CD4-positive, alpha-beta T cell (primary cell): ENCODE measurements around the gene CCM2L. TPM values are rescaled to one million over a fixed set of nuclear protein-coding genes. Genes with fewer than 3 reads are reported as not detected.

Experiments
- ATAC-seq: fragments of 200-7000 bp; cut with Tn5 transposase; one replicate; pipeline ENCODE4 v1.10.0; 2022; ENCODE audit warnings: mild to moderate bottlenecking; ENCODE audit not compliant: poor library complexity
- CTCF ChIA-PET: fragments of 350-600 bp; sonication (Branson Sonifier 250); formaldehyde crosslinking; loops from one replicate; lab custom pipeline; 2021; ENCODE audit warnings: antibody characterized with exemption, inconsistent platforms; lab: Charles Lee
- POLR2A ChIA-PET: fragments of 350-600 bp; sonication (Branson Sonifier 250); formaldehyde crosslinking; loops from one replicate; lab custom pipeline; 2021; ENCODE audit warnings: antibody characterized with exemption, inconsistent platforms; lab: Charles Lee
- DNase-seq, 14 experiments: peaks; one replicate each; pipeline ENCODE4 v3.0.0-alpha.2; 2013 to 2020; ENCODE audit warnings: mixed read lengths in 2 of 14
- H3K27ac ChIP-seq, 2 donors: one replicate each; pipeline versions ENCODE4 v1.5.1 to v1.7.0; 2013; ENCODE audit warnings: low read length in 2 of 2, low read depth in 1 of 2, mild to moderate bottlenecking in 1 of 2
- H3K27me3 ChIP-seq, 2 experiments: 1 replicate in 1 of 2; 2 replicates in 1 of 2; pipeline versions ENCODE4 v1.6.1 to v1.7.0; 2013; ENCODE audit warnings: low read length in 2 of 2, control low read depth in 1 of 2, mild to moderate bottlenecking in 1 of 2, moderate library complexity in 1 of 2; ENCODE audit not compliant: insufficient read depth in 2 of 2, control insufficient read depth in 1 of 2
- H3K36me3 ChIP-seq: one replicate; pipeline ENCODE4 v1.6.1; 2013; ENCODE audit warnings: low read length, control low read depth; ENCODE audit not compliant: insufficient read depth
- H3K4me1 ChIP-seq: one replicate; pipeline ENCODE4 v1.6.1; 2013; ENCODE audit warnings: low read length, control low read depth; ENCODE audit not compliant: insufficient read depth
- H3K4me3 ChIP-seq: one replicate; pipeline ENCODE4 v1.5.1; 2013; ENCODE audit warnings: mild to moderate bottlenecking, low read length, moderate library complexity
- H3K9me3 ChIP-seq, 2 experiments: 1 replicate in 1 of 2; 2 replicates in 1 of 2; pipeline versions ENCODE4 v1.6.1 to v1.7.0; 2013; ENCODE audit warnings: low read length in 2 of 2, mild to moderate bottlenecking in 2 of 2, control low read depth in 1 of 2, moderate library complexity in 1 of 2; ENCODE audit not compliant: control insufficient read depth in 1 of 2, insufficient read depth in 1 of 2
- H3K27ac Mint-ChIP-seq: one replicate; pipeline ENCODE4 v1.8.0; 2020; ENCODE audit warnings: mixed read lengths
- H3K27me3 Mint-ChIP-seq: one replicate; pipeline ENCODE4 v1.8.0; 2021; ENCODE audit warnings: mixed read lengths
- H3K36me3 Mint-ChIP-seq: one replicate; pipeline ENCODE4 v1.8.0; 2021; ENCODE audit warnings: low read depth, mixed read lengths
- H3K4me1 Mint-ChIP-seq: one replicate; pipeline ENCODE4 v1.8.0; 2021; ENCODE audit warnings: low read depth, mixed read lengths
- H3K4me3 Mint-ChIP-seq: one replicate; pipeline ENCODE4 v1.8.0; 2020; ENCODE audit warnings: mild to moderate bottlenecking, mixed read lengths
- H3K9me3 Mint-ChIP-seq: one replicate; pipeline ENCODE4 v1.8.0; 2020; ENCODE audit warnings: mixed read lengths
- intact Hi-C, 2 experiments: fragments of 100-400 bp; cut with DNase I in 1 of 2; cut with micrococcal nuclease in 1 of 2; formaldehyde crosslinking; loops; one replicate each; pipeline versions ENCODE4 v1.15.1 to v1.9.0; 2023 to 2025; cut with DNase I, micrococcal nuclease
- total RNA-seq, 174 experiments: library from RNA in 2 of 174; stranded (reverse) in 2 of 174; gene quantifications; one replicate each; pipeline ENCODE4 v1.2.3 and lab custom pipeline; 2021 to 2026
- TF ChIP-seq, protein P1 (sequence below): fragments of 200-600 bp; IDR thresholded peaks from one replicate; pipeline ENCODE4 v1.8.0; 2022; ENCODE audit warnings: antibody characterized with exemption, mild to moderate bottlenecking

Gene CCM2L
- total RNA-seq, 2 experiments from 2014 or later, result not detected

DNA sequence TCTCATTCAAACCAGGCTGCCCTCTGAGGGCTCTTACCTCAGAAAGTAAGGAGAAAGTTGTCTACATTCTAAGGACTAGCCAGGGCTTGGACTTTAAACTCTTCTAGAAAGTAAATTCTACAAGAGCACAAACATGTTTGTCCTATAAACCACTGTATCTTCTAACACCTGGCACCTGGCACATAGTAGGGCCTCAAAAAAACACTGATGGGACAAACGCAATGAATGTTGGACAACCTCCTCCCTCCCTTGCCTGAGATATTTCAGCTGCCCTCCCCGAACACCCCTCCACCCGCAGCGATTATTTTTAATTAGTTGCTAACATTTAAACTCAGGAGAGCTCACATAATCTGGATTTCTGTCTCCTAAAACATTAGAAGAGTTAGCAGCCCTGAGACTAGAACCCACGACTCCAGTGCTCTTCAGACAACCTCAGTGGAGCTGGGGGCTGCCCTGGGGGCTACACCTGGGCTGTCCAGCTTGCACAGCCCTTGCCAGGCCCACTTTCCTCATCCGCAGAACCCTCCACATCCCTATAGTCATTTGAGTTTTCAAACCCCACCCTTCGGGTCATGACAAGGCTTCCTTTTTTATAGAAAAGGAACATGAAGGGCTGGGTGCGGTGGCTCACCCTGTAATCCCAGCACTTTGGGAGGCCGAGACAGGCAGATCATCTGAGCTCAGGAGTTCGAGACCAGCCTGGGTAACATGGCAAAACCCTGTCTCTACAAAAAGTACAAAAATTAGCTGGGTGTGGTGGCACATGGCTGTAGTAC lies 46.7 kb downstream of the CCM2L start:
- TF ChIP-seq, protein P1, sequence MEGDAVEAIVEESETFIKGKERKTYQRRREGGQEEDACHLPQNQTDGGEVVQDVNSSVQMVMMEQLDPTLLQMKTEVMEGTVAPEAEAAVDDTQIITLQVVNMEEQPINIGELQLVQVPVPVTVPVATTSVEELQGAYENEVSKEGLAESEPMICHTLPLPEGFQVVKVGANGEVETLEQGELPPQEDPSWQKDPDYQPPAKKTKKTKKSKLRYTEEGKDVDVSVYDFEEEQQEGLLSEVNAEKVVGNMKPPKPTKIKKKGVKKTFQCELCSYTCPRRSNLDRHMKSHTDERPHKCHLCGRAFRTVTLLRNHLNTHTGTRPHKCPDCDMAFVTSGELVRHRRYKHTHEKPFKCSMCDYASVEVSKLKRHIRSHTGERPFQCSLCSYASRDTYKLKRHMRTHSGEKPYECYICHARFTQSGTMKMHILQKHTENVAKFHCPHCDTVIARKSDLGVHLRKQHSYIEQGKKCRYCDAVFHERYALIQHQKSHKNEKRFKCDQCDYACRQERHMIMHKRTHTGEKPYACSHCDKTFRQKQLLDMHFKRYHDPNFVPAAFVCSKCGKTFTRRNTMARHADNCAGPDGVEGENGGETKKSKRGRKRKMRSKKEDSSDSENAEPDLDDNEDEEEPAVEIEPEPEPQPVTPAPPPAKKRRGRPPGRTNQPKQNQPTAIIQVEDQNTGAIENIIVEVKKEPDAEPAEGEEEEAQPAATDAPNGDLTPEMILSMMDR, result no peak
- Histone ChIP-seq H3K27ac (no peak overlapping the region), H3K9me3 (peaks cover 0 to 13% of the 10 kb centered on the region in 2 experiments), H3K4me3 (no peak overlapping the region), H3K4me1 (peaks cover 13% of the 10 kb centered on the region), H3K27me3 (peaks cover 23 to 50% of the 10 kb centered on the region in 2 experiments), H3K36me3 (no peaks in the 10 kb centered on the region)
- CTCF ChIA-PET, result no interaction called here
- POLR2A ChIA-PET, result no interaction called here
- Mint-ChIP-seq H3K4me1 (peaks cover 8% of the 10 kb centered on the region), H3K27ac (no peak overlapping the region), H3K27me3 (peaks cover 80% of the 10 kb centered on the region), H3K36me3 (no peaks in the 10 kb centered on the region), H3K4me3 (no peak overlapping the region), H3K9me3 (no peaks in the 10 kb centered on the region)
- DNase-seq (no peak), ATAC-seq (no peak)
- intact Hi-C loops, result no loop called here

DNA sequence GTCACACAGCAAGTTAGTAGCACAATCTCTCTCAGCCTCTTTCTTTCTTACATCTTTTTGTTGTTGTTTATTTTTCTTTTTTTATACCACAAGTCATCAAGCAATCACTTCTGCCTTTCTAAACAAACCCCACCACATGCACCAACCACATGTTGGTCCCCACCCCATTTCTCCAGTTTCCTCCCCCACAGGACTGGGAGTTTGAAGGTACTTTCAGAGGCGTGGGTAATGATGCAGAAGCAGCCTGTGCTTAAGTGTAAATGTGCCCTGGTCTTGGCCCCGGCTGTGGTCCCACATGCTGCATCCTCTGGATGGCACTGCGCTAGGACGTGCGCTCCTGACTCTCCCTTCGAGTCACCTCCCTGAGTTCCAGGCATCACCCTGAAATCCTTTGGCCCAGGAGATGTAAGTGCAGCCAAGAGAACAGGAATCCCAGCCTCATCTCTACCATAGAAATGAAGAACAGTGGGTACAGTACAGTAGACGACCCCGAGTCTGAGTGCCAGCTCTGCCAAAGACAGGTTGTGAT lies 47.5 kb downstream of the CCM2L start:
- Mint-ChIP-seq H3K27ac (no peak overlapping the region), H3K4me3 (no peak overlapping the region), H3K4me1 (peaks cover 5% of the 10 kb centered on the region), H3K36me3 (no peaks in the 10 kb centered on the region), H3K27me3 (peaks cover 83% of the 10 kb centered on the region), H3K9me3 (no peaks in the 10 kb centered on the region)
- Histone ChIP-seq H3K4me1 (peaks cover 5% of the 10 kb centered on the region), H3K36me3 (no peaks in the 10 kb centered on the region), H3K27me3 (peaks cover 15 to 42% of the 10 kb centered on the region in 2 experiments), H3K27ac (no peak overlapping the region), H3K4me3 (no peak overlapping the region), H3K9me3 (peaks cover 0 to 5% of the 10 kb centered on the region in 2 experiments)
- no peak for DNase-seq
- ATAC-seq, result no peak
- ChIA-PET POLR2A (no interaction called here), CTCF (no interaction called here)
- TF ChIP-seq, protein P1, result no peak
- intact Hi-C loops, result no loop called here

DNA sequence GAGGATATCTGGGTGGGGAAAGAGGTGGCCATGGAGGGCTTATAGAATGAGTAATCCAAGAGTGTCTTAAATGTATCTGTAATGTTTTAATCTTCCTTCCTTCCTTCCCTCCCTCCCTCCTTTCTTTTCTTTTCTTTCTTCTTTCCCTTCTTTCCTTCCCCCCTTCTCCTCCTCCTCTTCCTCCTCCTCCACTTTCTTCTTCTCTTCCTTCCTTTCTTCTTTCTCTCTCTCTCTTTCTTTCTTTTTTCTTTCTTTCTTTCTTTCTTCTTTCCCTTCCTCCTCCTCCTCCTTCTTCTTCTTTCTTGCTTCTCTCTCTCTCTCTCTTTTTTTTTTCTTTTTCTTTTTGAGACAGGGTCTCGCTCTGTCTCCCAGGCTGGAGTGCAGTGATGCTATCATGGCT lies 49.0 kb downstream of the CCM2L start:
- peaks cover 68% of the 10 kb centered on the region for H3K27me3 Mint-ChIP-seq
- intact Hi-C loops, result no loop called here
- ChIA-PET CTCF (no interaction called here), POLR2A (no interaction called here)
- H3K9me3 Mint-ChIP-seq, result no peaks in the 10 kb centered on the region
- H3K27ac Mint-ChIP-seq, result no peak overlapping the region
- Histone ChIP-seq H3K36me3 (no peaks in the 10 kb centered on the region), H3K27me3 (peaks cover 12 to 30% of the 10 kb centered on the region in 2 experiments), H3K4me1 (no peaks in the 10 kb centered on the region), H3K4me3 (no peak overlapping the region), H3K9me3 (no peaks in the 10 kb centered on the region), H3K27ac (no peak overlapping the region)
- no peak overlapping the region for H3K4me3 Mint-ChIP-seq
- no peaks in the 10 kb centered on the region for H3K4me1 Mint-ChIP-seq
- TF ChIP-seq, protein P1, result no peak
- no peaks in the 10 kb centered on the region for H3K36me3 Mint-ChIP-seq
- ATAC-seq, result no peak
- no peak for DNase-seq
